Right hindlimb (tissue), 1 donor: Measurements from ENCODE around the gene TATDN3.
"Not testable (repeated sequence)": the region's sequence is repeated elsewhere in the genome, so short reads cannot be mapped to it uniquely, and the experiment has no call there.

Experiments used
- DNase-seq: peaks from one replicate; pipeline ENCODE4 v3.0.0-alpha.2; 2018

The TATDN3 gene

DNA sequence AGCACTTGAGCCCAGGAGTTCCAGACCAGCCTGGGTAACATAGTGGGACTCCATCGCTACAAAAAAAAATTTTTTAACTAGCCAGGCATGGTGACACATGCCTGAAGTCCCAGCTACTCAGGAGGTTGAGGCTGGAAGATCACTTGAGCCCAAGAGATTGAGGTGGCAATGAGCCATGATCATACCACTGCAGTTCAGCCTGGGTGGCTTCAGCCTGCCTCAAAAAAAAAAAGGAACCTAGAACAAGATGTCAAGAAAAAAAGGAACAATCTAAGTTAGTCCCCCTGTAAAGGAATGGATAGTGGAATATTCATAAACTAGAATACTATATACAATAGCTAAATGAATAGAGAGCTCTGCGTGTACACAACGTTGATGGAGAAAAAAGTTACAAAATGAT, 14.5 kb upstream of the TATDN3 start:
- no peak for DNase-seq

DNA sequence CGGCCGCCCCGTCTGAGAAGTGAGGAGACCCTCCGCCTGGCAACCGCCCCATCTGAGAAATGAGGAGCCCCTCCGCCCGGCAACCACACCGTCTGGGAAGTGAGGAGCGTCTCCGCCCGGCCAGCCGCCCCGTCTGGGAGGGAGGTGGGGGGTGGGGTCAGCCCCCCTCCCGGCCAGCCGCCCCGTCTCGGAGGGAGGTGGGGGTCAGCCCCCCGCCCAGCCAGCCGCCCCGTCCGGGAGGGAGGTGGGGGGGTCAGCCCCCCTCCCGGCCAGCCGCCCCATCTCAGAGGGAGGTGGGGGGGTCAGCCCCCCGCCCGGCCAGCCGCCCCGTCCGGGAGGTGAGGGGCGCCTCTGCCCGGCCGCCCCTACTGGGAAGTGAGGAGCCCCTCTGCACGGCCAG, 12.6 kb upstream of the TATDN3 start:
- DNase-seq: not testable (repeated sequence)

DNA sequence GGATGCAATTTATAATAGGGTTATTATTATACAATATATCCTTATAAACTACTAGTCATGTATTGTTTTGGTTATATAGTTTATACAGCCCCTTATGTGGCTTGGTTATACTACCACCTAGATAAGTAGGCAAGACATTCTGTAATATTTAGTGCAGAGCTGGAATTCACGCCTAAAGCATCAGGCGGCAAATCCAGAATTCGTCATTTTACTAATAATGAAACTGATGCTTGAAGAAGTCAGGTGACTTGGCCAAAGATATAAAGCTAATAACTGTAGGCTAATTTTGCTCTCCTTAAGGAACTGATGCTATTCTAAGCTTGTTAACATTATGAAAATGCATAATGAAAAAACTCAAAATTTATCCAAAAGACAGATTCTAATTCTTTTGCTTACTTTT, 10.9 kb upstream of the TATDN3 start:
- DNase-seq: no peak

DNA sequence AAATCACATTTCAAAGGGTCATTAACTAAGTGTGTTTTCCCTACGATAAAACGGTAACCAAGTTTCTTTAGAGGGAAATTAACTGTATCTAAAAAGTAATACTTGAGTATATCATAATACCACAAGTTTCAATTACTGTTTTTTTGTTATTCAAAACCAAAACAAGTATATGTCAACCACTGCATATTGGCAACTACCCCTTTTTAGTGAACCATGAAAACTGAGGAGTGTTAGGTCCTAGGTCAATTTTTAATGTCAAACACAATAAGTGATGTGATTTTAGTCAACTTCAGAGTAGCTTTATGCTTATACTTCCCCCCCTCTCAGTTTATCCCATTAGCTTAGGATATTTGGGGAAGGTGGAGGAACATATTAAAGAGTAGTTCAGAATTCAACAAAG, 10.5 kb upstream of the TATDN3 start:
- DNase-seq: no peak

DNA sequence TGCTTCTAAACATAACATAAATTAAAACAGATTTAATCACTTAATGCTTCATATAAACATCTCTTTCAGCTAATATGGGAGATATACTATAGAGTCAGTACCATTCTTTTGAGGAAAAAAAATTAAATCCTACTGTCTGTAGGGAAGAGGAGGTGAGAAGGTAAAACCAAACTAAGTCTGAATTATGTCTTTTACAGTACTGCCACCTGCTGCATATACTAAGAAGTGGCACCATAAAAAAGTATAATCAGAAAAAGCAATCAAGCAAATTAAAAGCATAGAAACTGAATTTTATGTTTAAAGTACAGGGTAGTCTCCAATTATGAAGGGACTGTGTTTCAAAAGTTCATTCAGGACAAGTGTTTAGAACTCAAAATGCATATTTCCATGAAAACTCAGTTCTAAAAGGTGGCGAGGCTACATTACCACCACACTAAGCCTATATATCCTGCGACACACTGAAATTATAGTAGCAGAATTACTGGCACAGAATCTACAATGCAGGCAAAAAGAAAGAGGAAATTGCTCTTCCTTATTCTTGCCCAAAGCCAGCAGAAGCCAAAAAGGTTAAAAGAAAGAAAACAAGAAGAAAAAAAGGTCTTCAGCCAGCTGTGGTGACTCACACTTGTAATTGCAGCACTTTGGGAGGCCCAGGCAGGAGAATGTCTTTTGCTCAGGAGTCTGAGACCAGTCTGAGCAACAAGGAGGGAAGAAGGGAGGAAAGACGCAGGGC, 9.1 kb upstream of the TATDN3 start:
- no peak for DNase-seq

DNA sequence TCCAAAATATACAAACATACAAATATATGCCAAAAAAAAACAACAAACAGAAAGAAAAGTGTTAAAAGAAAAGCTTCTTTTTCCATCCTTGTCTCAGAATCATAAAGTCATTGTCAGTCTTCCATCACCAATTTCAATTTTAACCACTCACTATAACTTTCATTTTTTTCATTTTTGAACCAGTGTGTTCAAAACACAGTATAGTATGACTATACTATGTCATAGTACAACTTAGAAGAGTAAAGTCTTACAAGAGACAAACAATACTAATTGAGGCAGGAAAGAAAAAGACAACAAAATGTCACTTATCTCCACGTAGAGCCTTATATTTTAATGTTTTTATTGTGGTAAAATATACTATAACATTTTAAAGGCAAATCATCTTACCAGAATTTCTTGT, 7.7 kb upstream of the TATDN3 start:
- DNase-seq: no peak

DNA sequence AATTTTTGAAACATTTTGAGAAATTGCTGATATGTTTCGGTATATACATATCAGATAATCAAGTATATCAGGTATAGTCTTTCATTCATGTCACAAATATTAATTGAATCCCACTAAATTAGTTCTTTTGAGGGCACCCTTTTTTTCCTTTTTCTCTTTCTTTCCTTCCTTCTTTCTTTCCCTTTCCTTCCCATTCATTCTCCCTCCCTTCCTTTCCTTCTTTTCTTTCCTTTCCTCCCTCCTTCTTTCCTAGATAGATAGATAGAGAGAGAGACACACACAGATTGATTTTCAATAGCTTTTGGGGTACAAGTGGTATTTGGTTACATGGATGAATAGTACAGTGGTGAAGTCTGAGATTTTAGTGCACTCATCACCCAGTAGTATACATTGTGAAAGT, 5.8 kb upstream of the TATDN3 start:
- DNase-seq: no peak

DNA sequence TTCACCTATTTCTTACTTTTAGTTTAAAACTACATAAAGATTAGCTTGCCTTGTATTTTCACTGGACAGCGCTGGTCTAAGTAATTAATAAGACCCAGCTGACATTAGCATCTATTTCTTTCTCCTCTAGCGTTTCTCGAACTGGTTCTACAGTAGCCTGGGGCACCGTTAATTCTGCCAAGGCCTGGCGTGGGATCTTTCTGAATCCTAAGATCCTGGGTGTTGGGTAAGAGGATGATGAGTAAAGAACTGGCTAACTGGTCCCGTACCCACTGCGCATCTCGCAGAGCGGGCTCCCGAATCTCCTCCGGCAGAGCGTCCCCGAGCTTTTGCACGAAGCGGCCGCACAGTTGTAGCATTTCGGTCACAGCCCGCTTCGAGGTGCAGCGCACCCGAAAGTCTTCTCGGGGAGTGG, 426 bp upstream of the TATDN3 start:
- no peak for DNase-seq

DNA sequence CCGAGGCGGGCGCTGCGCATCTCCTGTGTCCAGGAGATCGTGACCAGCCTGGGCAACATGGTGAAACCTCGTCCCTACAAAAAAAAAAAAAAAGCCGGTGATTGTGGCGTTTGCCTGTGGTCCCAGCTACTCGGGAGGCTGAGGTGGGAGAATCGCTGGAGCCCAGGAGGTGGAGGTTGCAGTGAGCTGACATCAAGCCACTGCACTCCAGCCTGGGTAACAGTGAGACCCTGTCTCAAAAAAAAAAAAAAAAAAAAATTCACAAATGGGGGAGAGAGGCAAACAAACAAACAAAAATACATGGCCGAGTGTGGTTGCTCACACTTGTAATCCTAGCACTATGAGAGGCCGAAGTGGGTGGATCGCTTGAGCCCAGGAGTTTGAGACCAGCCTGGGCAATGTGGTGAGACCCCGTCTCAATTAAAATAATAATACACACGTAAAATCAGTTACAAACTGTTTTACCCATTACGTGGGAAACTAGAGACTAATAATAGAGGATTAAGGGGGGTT, 758 bp downstream of the TATDN3 start:
- DNase-seq: no peak

DNA sequence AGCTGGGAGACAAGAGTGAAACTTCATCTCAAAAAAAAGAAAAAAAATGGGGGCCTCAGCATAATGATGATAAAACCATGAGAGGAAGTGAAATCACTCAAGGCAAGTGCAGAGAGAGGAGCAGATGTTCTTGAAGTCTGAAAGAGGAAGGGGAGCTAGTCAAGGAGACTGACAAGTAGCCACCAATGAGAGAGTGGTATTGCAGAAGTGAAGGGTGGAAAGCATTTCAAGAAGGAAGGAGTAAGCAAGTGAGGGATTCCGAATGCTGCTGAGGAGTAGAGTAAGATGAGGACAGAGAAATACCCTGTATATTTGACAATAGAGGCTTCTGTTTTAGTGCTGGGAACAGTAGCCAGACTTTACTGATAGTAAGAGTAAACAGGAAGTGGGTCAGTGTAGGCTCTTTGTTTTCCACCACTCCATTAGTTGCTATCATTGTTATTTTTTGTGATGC, 2.9 kb downstream of the TATDN3 start:
- no peak for DNase-seq

DNA sequence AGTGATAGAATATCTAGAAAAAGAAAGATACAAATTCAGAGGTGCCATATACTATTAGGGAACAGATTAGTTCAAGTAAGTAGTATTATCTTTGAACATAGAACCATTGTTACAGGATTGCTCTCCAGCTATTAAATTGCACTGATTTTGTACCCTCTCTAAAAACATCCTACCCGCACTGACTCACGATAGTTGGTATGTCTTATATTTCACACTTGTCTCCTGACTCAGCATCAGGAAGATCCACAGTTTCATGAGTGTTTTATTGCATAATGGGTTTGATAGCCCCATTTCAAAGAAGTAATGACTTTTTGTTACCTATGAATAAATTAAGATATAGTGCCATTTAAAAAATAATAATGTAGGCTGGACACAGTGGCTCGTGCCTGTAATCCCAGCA, 6.0 kb downstream of the TATDN3 start:
- DNase-seq: no peak

DNA sequence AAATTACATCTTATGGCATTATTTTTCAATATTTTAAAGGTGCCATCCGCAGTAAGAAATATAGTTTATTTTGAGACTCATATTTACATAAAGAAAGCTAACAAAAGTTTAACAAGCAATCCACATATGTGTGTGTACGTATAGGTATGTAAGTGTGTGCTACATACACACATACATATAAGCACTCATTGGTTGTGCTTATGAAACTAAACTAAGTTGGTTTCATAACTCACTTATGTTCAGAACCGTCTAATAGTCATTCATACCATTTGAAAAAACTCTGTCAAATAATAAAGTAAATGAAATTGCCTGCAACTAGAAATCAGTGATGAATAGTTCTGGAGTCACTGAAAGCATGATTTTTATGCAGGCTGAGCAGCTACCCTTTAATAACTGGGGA, 14.1 kb downstream of the TATDN3 start:
- no peak for DNase-seq

DNA sequence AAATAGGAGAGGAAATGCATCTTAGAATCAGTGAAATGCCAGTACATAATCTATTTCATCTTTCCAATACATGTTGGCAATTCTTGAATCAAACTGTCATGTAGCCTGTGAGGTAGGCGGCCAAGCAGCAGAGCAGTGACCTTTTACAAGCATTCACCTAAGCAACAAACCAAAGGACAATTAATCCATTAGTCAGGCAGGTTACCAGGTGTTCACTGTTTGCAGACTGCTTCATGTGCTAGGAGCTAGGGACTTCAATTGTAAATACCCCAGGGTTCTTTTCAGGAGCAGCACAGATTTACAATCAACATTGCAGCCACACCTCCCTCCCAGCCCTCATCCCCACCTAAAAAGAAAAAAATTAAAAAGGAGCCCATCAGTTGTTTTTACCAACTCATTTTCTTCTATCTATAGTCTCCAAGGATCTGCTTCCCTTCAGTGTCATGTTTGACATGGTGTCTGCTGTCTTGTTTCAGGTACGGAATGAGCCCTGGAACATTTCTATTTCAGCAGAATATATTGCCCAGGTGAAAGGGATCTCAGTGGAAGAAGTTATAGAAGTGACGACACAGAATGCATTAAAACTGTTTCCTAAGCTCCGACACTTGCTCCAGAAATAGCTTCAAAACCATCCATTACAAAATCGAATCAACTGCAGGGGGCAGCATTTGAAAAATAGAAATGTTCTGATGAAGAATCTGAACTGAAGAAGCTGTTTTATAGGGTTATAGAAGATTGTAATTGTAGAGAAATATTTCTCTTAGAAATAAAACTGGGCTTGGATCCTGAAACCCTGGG, 23.0 kb downstream of the TATDN3 start:
- DNase-seq: no peak

DNA sequence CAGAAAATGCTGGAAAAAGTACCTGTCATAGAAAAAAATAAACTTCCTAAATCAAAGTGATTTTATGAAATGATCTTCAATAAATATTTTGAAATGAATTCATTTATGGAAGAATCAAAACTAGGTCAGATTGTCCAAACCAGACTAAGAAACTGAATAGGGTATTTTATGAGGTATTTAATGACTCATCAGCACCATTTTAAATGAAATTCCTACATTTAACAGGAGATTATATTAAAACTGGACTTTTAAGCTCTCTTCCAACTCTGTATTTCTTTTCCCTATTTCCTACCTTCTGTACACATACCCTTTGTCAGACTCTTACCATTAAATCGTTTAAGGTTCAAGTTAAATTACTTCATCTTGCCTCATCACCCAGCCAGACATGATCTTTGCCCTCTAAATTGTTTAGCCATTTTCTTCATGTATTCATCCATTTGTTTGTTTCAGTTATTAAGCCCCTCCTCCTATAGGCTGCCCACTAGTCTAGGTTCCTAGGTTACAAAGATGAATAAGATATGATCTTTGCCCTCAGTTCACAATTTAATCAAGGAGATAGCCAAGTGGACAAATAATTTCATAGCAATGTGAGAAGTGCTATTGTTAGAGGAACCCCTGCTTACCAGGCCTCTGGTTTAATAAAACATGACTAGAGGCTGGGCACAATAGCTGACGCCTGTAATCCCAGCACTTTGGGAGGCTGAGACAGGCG, 25.0 kb downstream of the TATDN3 start:
- no peak for DNase-seq

DNA sequence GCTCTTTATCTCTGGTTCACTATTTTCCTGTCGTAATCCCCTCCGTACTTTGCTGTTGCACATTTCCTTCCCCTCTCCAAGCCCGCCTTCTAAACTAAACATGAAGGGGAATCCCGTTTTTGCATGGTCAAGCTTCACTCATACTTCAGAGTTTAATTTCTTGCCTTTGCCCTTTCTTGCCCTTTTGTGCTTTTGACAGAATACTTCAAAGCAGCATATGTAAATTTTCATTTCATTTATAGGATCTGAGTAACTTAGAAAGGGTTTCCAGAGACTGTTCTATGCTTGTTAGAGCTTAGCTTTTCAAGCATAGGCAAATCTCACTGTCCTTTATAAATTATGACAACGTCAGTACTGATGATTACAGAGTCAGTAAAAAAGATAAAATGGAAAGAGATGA, 28.0 kb downstream of the TATDN3 start:
- no peak for DNase-seq

DNA sequence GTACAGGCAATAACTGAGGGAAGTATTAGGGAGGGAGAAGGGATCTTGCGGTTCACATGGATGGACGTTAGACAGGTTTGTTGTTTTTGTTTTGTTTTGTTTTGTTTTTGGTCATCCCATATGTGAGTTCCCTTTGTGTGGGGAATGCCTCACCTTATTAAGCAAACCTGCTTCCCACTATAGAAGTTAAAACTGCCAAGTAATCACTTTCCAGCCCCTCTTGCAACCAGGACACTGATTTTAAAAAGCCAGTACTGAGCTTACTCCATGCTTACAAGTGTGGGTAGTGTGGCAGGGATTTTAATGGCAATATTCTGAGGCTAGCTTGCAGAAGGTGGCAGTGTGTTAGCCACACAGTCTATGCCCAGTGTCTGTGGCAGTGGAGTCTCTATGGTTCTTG, 29.3 kb downstream of the TATDN3 start:
- DNase-seq: no peak

DNA sequence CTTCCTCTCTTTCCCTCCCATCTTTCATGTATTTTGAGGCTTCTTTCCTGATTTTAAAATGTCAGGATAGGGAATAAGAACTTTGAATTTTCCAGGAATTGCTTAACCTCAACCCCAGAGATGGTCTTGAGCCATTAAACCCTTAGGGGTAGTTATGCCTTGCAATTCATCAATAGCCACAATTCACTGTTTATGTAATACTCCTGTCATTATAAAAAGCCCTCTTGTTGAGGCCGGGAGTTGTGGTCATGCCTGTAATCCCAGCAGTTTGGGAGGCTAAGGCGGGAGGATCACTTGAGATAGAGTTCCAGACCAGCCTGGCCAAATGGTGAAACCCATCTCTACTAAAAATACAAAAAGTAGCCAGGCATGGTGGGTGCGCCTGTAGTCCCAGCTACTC, 31.3 kb downstream of the TATDN3 start:
- no peak for DNase-seq

DNA sequence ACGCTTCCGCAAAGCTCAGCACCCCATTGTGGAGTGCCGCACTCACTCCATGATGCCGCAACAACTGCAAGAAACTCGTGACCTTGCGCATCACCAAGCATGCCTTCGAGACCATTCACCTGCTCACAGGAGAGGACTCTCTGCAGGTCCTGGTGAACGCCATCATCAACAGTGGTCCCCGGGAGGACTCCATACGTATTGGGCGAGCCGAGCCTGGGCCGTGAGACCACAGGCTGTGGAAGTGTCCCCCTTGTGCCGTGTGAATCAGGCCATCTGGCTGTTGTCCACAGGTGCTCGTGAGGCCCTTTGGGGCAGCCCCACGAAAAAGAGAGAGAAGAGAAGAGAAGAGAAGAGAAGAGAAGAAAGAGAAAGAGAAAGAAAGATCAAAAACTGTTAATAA, 32.5 kb downstream of the TATDN3 start:
- no peak for DNase-seq

DNA sequence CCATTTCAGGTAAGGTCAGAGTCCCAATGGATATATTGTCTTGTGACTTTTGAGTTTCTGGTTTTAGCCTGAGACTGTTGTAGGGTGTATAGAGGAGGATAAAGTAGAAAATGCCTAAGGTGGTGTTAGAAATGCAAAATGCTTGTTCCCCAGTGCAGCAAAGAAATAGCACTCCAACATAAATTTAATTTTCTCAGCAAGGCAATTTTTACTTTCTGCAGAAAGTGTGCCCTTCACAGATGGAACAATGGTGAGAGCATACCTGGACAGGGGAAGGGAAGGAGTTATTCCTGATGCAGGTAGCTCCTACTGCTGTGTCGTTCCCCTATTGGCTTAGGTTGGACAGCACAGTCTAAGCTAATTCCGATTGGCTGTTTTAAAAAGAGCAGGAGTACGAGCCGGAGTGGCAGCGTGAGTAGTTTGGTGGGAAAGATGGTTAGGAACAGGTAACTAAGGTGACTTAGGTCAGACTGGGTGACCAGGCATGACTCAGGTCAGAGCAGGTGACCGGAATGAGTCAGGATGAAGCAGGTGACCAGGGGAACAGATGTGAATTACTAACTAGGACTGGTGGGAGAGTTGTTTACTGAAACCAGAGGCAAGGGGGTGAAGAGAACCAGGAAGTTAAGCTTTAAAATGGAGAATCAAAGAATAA, 34.2 kb downstream of the TATDN3 start:
- DNase-seq: no peak

DNA sequence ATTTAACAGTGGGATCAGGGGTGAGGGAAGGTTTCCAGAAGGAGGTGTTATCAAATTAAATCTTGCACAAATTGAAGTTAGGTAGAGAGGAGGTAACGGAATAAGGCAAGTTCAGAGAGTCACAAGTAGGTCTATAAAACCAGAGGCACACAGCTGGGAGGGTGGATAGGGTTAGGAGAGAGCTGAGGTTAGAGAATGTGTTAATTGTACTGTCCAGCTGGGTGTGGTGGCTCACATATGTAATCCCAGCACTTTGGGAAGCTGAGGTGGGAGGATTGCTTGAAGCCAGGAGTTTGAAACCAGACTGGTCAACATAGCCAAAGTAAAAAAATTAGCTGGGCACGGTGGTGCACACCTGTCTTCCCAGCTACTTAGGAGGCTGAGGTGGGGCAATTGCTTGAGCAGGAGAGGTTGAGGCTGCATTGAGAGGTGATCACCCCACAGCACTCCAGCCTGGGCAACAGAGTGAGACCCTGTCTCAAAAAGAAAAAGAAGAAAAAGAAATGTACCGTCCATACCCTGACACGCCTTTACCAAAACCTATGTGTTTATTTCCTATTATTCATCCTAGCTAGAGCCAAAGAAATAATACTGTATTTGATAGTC, 35.6 kb downstream of the TATDN3 start:
- DNase-seq: no peak

DNA sequence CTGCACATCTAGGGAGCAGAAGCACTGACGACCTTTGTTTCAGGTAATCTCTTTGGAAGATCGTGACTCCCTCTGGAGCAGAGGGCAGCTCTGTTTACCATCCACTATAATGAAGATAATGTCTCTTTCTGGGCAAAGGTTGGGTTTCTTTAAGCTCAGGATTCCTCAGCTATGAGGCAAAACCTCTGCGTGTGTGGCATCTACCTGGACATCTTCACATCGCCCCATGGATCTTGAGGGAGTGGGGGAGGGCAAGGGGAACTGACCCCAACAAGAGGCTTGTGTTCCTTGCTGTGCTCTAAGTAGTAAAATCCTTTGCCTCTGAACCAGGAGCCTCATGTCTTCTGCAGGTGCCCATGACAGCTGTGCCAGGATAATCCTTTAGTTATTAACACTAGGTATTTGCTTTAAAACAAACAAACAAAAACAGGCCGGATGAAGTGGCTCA, 36.2 kb downstream of the TATDN3 start:
- DNase-seq: no peak

DNA sequence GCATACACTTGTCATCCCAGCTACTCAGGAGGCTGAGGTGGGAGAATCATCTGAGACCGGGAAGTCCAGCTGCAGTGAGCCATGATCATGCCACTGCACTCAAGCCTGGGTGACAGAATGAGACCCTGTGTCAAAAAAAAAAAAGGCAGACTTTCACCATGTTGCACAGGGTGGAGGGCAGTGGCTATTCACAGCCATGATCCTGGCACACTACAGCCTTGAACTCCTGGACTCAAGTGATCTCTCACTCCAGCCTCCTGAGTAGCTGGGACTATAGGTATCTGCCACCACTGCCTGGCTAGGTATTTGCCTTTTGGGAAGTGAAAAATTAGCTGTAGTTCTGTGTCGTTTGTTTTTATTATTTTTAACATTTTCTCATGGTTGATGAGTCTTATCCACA, 36.7 kb downstream of the TATDN3 start:
- no peak for DNase-seq
